H9 (cell line): ENCODE results near the gene ENOPH1. TPM values are rescaled to one million over a fixed set of nuclear protein-coding genes. Genes with fewer than 3 reads are reported as not detected.
"Not testable (repeated sequence)": the region's sequence is repeated elsewhere in the genome, so short reads cannot be mapped to it uniquely, and the experiment has no call there.

Experiments
- DNase-seq: peaks from one replicate; pipeline ENCODE4 v3.0.0-alpha.2; 2017
- H2AFZ ChIP-seq: one replicate; pipeline ENCODE4 v1.6.1; 2013; ENCODE audit warnings: mild to moderate bottlenecking, low read length, control low read depth, moderate library complexity
- H2AK5ac ChIP-seq: 2 replicates; pipeline ENCODE4 v1.6.1; 2013; ENCODE audit warnings: low read length, control low read depth, mixed read lengths; ENCODE audit not compliant: insufficient read length
- H2BK120ac ChIP-seq: one replicate; pipeline ENCODE4 v1.6.1; 2013; ENCODE audit warnings: low read depth, mild to moderate bottlenecking, low read length, control low read depth, inconsistent platforms; ENCODE audit not compliant: poor library complexity, severe bottlenecking
- H2BK12ac ChIP-seq: 2 replicates; pipeline ENCODE4 v1.6.1; 2013; ENCODE audit warnings: low read length, control low read depth, mixed read lengths, low read depth; ENCODE audit not compliant: insufficient read length
- H2BK15ac ChIP-seq: 2 replicates; pipeline ENCODE4 v1.6.1; 2013; ENCODE audit warnings: low read depth, low read length, control low read depth
- H2BK20ac ChIP-seq: one replicate; pipeline ENCODE4 v1.6.1; 2013; ENCODE audit warnings: low read depth, mild to moderate bottlenecking, low read length, control low read depth, inconsistent platforms; ENCODE audit not compliant: poor library complexity, severe bottlenecking
- H2BK5ac ChIP-seq: 2 replicates; pipeline ENCODE4 v1.6.1; 2013; ENCODE audit warnings: low read length, control low read depth, mixed read lengths; ENCODE audit not compliant: insufficient read length
- H3K14ac ChIP-seq: 2 replicates; pipeline ENCODE4 v1.6.1; 2013; ENCODE audit warnings: low read length, control low read depth; ENCODE audit not compliant: insufficient read depth
- H3K18ac ChIP-seq: 2 replicates; pipeline ENCODE4 v1.6.1; 2013; ENCODE audit warnings: low read depth, mild to moderate bottlenecking, mixed read lengths, low read length, control low read depth; ENCODE audit not compliant: insufficient read length
- H3K23ac ChIP-seq: 2 replicates; pipeline ENCODE4 v1.6.1; 2013; ENCODE audit warnings: low read length, control low read depth, mixed read lengths, low read depth; ENCODE audit not compliant: insufficient read length
- H3K23me2 ChIP-seq: 2 replicates; pipeline ENCODE4 v1.6.1; 2013; ENCODE audit warnings: low read depth, mild to moderate bottlenecking, mixed read lengths, low read length, control low read depth; ENCODE audit not compliant: insufficient read length, poor library complexity, severe bottlenecking
- H3K27ac ChIP-seq: 2 replicates; pipeline ENCODE4 v1.5.1; 2013; ENCODE audit warnings: low read length, control low read depth, mixed read lengths, low read depth; ENCODE audit not compliant: insufficient read length
- H3K27me3 ChIP-seq: 2 replicates; pipeline ENCODE4 v1.6.1; 2013; ENCODE audit warnings: low read length, control low read depth, inconsistent platforms; ENCODE audit not compliant: insufficient read depth
- H3K4ac ChIP-seq: 2 replicates; pipeline ENCODE4 v1.6.1; 2013; ENCODE audit warnings: low read depth, mild to moderate bottlenecking, control low read depth, inconsistent platforms, low read length, moderate library complexity
- H3K4me1 ChIP-seq: 2 replicates; pipeline ENCODE4 v1.6.1; 2013; ENCODE audit warnings: low read length, control low read depth, inconsistent platforms; ENCODE audit not compliant: insufficient read depth
- H3K4me2 ChIP-seq: 2 replicates; pipeline ENCODE4 v1.6.1; 2013; ENCODE audit warnings: low read length, control low read depth, mixed read lengths; ENCODE audit not compliant: insufficient read length, insufficient read depth
- H3K56ac ChIP-seq: 2 replicates; pipeline ENCODE4 v1.6.1; 2013; ENCODE audit warnings: low read depth, mild to moderate bottlenecking, mixed read lengths, low read length, control low read depth; ENCODE audit not compliant: insufficient read length
- H3K79me1 ChIP-seq: 2 replicates; pipeline ENCODE4 v1.6.1; 2013; ENCODE audit warnings: low read depth, mild to moderate bottlenecking, moderate library complexity, low read length, control low read depth, inconsistent platforms; ENCODE audit not compliant: insufficient read depth, poor library complexity, severe bottlenecking
- H3K79me2 ChIP-seq: 2 replicates; pipeline ENCODE4 v1.6.1; 2013; ENCODE audit warnings: low read length, control low read depth, inconsistent platforms; ENCODE audit not compliant: insufficient read depth
- H3K9ac ChIP-seq: 2 replicates; pipeline ENCODE4 v1.6.1; 2013; ENCODE audit warnings: low read length, control low read depth, mixed read lengths; ENCODE audit not compliant: insufficient read length; ENCODE audit errors: extremely low read depth
- H3K9me3 ChIP-seq: one replicate; pipeline ENCODE4 v1.6.1; 2013; ENCODE audit warnings: low read depth, low read length, inconsistent platforms; ENCODE audit not compliant: control insufficient read depth
- H3T11ph ChIP-seq: one replicate; pipeline ENCODE4 v1.6.1; 2013; ENCODE audit warnings: mild to moderate bottlenecking, low read length, control low read depth, inconsistent platforms
- H4K20me1 ChIP-seq: one replicate; pipeline ENCODE4 v1.6.1; 2013; ENCODE audit not compliant: control insufficient read depth, insufficient read length, insufficient read depth
- H4K5ac ChIP-seq: 2 replicates; pipeline ENCODE4 v1.6.1; 2013; ENCODE audit warnings: low read depth, mild to moderate bottlenecking, mixed read lengths, low read length, control low read depth; ENCODE audit not compliant: insufficient read length
- H4K8ac ChIP-seq: replicated peaks from 2 replicates; pipeline ENCODE4 v1.6.1; 2013; ENCODE audit warnings: low read length, control low read depth, mixed read lengths, low read depth; ENCODE audit not compliant: insufficient read length
- H4K91ac ChIP-seq: 2 replicates; pipeline ENCODE4 v1.6.1; 2013; ENCODE audit warnings: low read depth, mild to moderate bottlenecking, moderate library complexity, mixed read lengths, low read length, control low read depth; ENCODE audit not compliant: insufficient read length
- H3K27ac Mint-ChIP-seq, 3 experiments: 2 replicates in 2 of 3; 3 replicates in 1 of 3; pipeline ENCODE4 v1.8.0; 2020 to 2021; ENCODE audit warnings: mixed read lengths in 3 of 3, mild to moderate bottlenecking in 1 of 3, moderate library complexity in 1 of 3
- H3K27me3 Mint-ChIP-seq: 2 replicates; pipeline ENCODE4 v1.8.0; 2021; ENCODE audit warnings: low read depth, mild to moderate bottlenecking, moderate library complexity, mixed read lengths
- H3K36me3 Mint-ChIP-seq, 3 experiments: 2 replicates in 2 of 3; 3 replicates in 1 of 3; pipeline ENCODE4 v1.8.0; 2020 to 2021; ENCODE audit warnings: low read depth in 3 of 3, mixed read lengths in 3 of 3; ENCODE audit not compliant: insufficient read depth in 1 of 3
- H3K4me1 Mint-ChIP-seq, 2 experiments: 2 replicates each; pipeline ENCODE4 v1.8.0; 2020; ENCODE audit warnings: mixed read lengths in 2 of 2
- H3K4me3 Mint-ChIP-seq, 2 experiments: 2 replicates in 1 of 2; 3 replicates in 1 of 2; pipeline ENCODE4 v1.8.0; 2020 to 2021; ENCODE audit warnings: mild to moderate bottlenecking in 2 of 2, mixed read lengths in 2 of 2, moderate library complexity in 1 of 2
- H3K9me3 Mint-ChIP-seq, 2 experiments: 2 replicates in 1 of 2; 3 replicates in 1 of 2; pipeline ENCODE4 v1.8.0; 2020; ENCODE audit warnings: mild to moderate bottlenecking in 2 of 2, mixed read lengths in 2 of 2, moderate library complexity in 1 of 2
- WGBS: extraction: QIAGEN DNeasy Blood & Tissue Kit; methylation state at CpG from one replicate; pipeline ENCODE4 v1.1.7; 2013; ENCODE audit warnings: missing lambda C conversion rate, low lambda C conversion rate, mixed read lengths; ENCODE audit not compliant: insufficient read length; ENCODE audit errors: extremely low coverage; 5-methylcytosine and 5-hydroxymethylcytosine counted together
- total RNA-seq: library from RNA; stranded (reverse); gene quantifications from 2 replicates; pipeline ENCODE4 v1.2.1, GENCODE V29; 2021

The ENOPH1 gene
- total RNA-seq, 1 experiment from 2014 or later, result 62.4 TPM

DNA sequence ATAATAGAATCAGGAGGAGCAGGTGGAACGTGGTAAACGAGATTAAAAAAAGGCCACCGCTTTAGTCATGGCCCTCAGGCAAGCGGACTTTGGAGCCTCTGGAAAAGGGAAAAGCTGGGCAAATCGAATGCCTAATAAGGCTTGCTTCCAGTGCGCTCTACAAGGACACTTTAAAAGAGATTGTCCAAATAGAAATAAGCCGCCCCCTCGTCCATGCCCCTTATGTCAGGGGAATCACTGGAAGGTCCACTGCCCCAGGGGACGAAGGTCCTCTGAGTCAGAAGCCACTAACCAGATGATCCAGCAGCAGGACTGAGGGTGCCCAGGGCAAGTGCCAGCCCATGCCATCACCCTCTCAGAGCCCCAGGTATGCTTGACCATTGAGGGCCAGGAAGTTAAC, 47.1 kb downstream of the ENOPH1 start:
- H3K27ac ChIP-seq, H3K27ac Mint-ChIP-seq, H3K18ac ChIP-seq: not testable (repeated sequence)

More for the DNA sequence above, 47.1 kb downstream of the ENOPH1 start:
- H3K36me3 Mint-ChIP-seq, H3K14ac ChIP-seq, H4K91ac ChIP-seq, H3K27me3 ChIP-seq, H2BK120ac ChIP-seq, H3K4me2 ChIP-seq, H3K4me1 ChIP-seq, H4K8ac ChIP-seq, H4K20me1 ChIP-seq, H3K9me3 ChIP-seq, H2BK20ac ChIP-seq, H4K5ac ChIP-seq, H3K79me1 ChIP-seq, H3K9ac ChIP-seq, H2BK5ac ChIP-seq, DNase-seq, H3K4ac ChIP-seq, H3K79me2 ChIP-seq, H2AK5ac ChIP-seq, H3K4me3 Mint-ChIP-seq, H3K27me3 Mint-ChIP-seq, H3K9me3 Mint-ChIP-seq, H3T11ph ChIP-seq, H3K23ac ChIP-seq, H3K23me2 ChIP-seq, H2BK15ac ChIP-seq, H3K56ac ChIP-seq, H2AFZ ChIP-seq, H2BK12ac ChIP-seq: not testable (repeated sequence)
- H3K4me1 Mint-ChIP-seq, result peaks cover 25 to 30% of the 10 kb centered on the region in 2 experiments
- WGBS, result no CpG with 5 or more reads among the region's 9 CpGs
